Spinal cord (tissue), 10 donors: Measurements from ENCODE around the gene TALDO1. TPM values are rescaled to one million over a fixed set of nuclear protein-coding genes. Genes with fewer than 3 reads are reported as not detected.

Experiments used
- DNase-seq, 6 donors: peaks; one replicate each; pipeline versions ENCODE4 v3.0.0 to v3.0.0-alpha.2; 2013 to 2015; ENCODE audit warnings: low spot score in 6 of 6, low read depth in 4 of 6
- H3K27ac ChIP-seq: one replicate; pipeline ENCODE4 v1.5.1; 2013; ENCODE audit warnings: low read depth, low read length, control low read depth
- H3K27me3 ChIP-seq: one replicate; pipeline ENCODE4 v1.6.1; 2013; ENCODE audit warnings: low read length; ENCODE audit not compliant: control insufficient read depth, insufficient read depth
- H3K36me3 ChIP-seq: one replicate; pipeline ENCODE4 v1.6.1; 2013; ENCODE audit warnings: low read length; ENCODE audit not compliant: control insufficient read depth, insufficient read depth
- H3K4me1 ChIP-seq: one replicate; pipeline ENCODE4 v1.6.1; 2013; ENCODE audit warnings: low read length; ENCODE audit not compliant: control insufficient read depth, insufficient read depth
- H3K4me3 ChIP-seq: one replicate; pipeline ENCODE4 v1.5.1; 2013; ENCODE audit warnings: low read depth, low read length, control low read depth
- H3K9me3 ChIP-seq: one replicate; pipeline ENCODE4 v1.6.1; 2013; ENCODE audit warnings: low read length; ENCODE audit not compliant: control insufficient read depth, insufficient read depth
- WGBS: methylation state at CpG from one replicate; pipeline ENCODE4 v1.1.5; 2013; ENCODE audit warnings: missing lambda C conversion rate; ENCODE audit not compliant: insufficient coverage; 5-methylcytosine and 5-hydroxymethylcytosine counted together
- long read RNA-seq, 4 donors: transcript quantifications; one replicate each; lab custom pipeline, GENCODE V29; 2026
- polyA plus RNA-seq, 2 donors: library from polyadenylated mRNA; unstranded; fragments of 120-200 nt; gene quantifications; one replicate each; pipeline ENCODE4 v1.2.1, GENCODE V29; 2013; ENCODE audit not compliant: insufficient read length in 2 of 2
- total RNA-seq, 2 donors: library from RNA; depleted of rRNA in 1 of 2; stranded (reverse); fragments of 120-200 nt in 1 of 2; fragments of >200 nt in 1 of 2; gene quantifications; one replicate each; pipeline versions ENCODE4 v1.2.3 to v1.2.4, GENCODE V29; 2013 to 2014
- donor health status: healthy.

Gene TALDO1
- 100 to 1,000 TPM; 104 to 124 TPM for total RNA-seq
- 100 to 1,000 TPM; 158 to 160 TPM for polyA plus RNA-seq
- long read RNA-seq, donor 1, transcript TALDO1-206 (2 exons, 587 nt): minor isoform, 6 of 125 reads
- long read RNA-seq, donor 1, transcript TALDO1-201 (8 exons, 1,346 nt): major isoform, 93 of 125 reads
- long read RNA-seq, donor 1, partial matches to known transcripts: 24 of 125 reads
- long read RNA-seq, donor 1, other reads (novel, unspliced or antisense): 0 of 125 reads
- long read RNA-seq, donor 2, transcript TALDO1-201 (8 exons, 1,346 nt): major isoform, 46 of 67 reads
- long read RNA-seq, donor 2, partial matches to known transcripts: 14 of 67 reads
- long read RNA-seq, donor 2, other reads (novel, unspliced or antisense): 0 of 67 reads
- long read RNA-seq, donor 3, transcript TALDO1-201 (8 exons, 1,346 nt): major isoform, 45 of 57 reads
- long read RNA-seq, donor 3, partial matches to known transcripts: 6 of 57 reads
- long read RNA-seq, donor 3, other reads (novel, unspliced or antisense): 0 of 57 reads
- long read RNA-seq, donor 4, transcript TALDO1-206 (2 exons, 587 nt): minor isoform, 6 of 129 reads
- long read RNA-seq, donor 4, transcript TALDO1-201 (8 exons, 1,346 nt): major isoform, 90 of 129 reads
- long read RNA-seq, donor 4, partial matches to known transcripts: 32 of 129 reads
- long read RNA-seq, donor 4, other reads (novel, unspliced or antisense): 0 of 129 reads

DNA sequence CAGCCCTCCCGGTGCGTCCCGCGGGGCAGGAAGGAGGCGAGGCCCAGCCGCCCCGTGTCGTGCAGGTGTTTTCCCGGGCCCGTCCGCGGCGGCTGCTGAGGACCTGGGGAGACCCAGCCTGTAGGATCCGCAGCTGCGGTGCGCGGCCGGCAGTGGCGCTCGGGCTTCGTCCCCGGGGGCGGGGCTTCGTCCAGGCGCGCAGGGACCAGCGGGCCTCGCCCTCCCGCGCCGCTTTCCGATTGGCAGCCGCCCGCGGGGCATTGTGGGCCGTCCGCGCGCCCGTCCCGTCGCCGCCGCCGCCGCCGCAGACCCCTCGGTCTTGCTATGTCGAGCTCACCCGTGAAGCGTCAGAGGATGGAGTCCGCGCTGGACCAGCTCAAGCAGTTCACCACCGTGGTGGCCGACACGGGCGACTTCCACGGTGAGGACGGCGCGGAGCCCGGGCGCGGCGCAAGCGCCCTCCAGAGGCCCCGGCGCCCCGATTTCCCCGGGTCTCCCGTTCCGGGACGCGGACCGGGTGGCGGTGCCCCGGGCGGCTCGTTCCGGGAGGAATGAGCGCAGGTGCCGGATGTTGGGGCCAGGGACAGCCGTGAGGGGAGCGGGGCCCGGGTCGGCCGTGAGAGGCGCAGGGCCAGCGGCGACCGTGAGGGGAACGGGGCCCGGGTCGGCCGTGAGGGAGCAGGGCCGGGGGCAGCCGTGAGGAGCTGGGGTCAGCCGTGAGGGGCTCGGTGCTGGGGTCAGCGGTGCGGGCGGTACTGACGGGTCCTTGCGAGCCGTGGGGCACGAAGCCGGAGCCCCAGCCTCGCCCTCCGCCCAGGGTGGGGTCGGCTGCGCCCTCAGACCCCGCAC, at the start of gene TALDO1:
Gene TALDO1, plus strand, starts transcription at position 307 of the 849 bp plus-strand sequence. Its CDS starts 18 bp downstream, at position 325.
- Histone ChIP-seq H3K4me1 (peaks cover 28% of the 10 kb centered on the region), H3K27me3 (no peaks in the 10 kb centered on the region), H3K4me3 (peak within 1 kb of the TSS; percentile 62), H3K27ac (peak within 1 kb of the TSS; percentile 86), H3K36me3 (peaks cover 2% of the 10 kb centered on the region), H3K9me3 (no peaks in the 10 kb centered on the region)
- WGBS: under 1% methylated on average over 112 of the region's 112 CpGs
- DNase-seq: peak; percentile 59 to 97 (median 84)

DNA sequence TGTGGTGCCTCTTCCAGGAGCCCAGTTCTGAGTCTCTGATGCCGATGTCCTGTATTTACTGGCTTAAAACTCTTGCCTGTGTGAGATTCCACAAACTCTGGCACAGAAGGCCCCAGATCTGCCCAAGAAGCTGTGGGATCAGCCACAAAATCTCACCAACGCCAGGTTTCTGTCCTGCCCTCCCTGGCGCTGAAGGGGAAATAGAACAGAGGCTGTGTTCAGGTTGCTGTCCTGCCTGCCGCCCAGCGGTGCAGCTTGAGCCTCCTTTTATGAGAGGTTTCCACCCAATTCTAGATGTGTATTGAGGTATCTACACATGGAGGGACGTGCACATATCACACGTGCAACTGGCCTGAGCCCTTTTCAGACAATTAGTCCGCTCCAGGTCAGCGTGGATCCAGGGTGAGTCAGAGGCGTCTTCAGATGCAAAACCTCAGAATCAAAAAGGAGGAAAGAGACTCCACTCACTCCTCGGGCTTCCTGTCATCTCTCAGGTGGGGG, 49.4 kb upstream of the TALDO1 start:
- Histone ChIP-seq H3K4me1 (peaks cover 34% of the 10 kb centered on the region), H3K36me3 (peaks cover 57% of the 10 kb centered on the region), H3K9me3 (no peaks in the 10 kb centered on the region), H3K27ac (no peak overlapping the region), H3K4me3 (no peak overlapping the region), H3K27me3 (no peaks in the 10 kb centered on the region)
- 85% methylated on average over 9 of the region's 11 CpGs for WGBS
- DNase-seq: no peak

DNA sequence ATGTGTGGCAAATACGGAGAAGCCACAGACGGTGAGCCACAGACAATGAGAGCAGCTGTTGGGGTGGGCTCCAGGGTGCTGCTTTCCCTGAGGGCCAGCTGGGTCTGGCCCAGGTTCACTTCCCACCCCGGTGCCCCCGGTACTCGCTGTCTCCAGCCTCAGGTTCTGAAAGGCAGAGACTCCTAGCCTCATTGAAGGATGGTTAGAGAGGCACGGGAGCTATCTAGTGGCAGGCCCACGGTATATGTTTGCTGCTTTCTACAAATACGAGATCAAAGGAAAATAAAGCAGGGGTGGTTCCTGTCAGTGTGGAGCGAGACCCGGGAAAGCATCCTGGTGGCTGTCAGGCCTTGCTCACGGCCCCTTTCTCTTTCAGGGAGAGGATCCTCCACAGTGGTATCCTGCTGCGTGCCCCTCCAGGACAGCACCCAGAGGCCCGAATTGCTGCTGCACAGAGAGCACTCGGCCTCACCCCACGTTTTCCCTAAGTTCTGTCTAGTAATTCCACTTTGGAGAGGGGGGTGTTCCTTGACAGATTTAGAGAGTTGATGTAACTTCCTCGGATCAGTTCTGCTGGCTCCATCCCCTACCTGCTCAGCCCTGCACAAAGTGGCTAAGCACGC, 48.7 kb upstream of the TALDO1 start:
- Histone ChIP-seq H3K27me3 (no peaks in the 10 kb centered on the region), H3K4me1 (peaks cover 29% of the 10 kb centered on the region), H3K27ac (no peak overlapping the region), H3K36me3 (peaks cover 58% of the 10 kb centered on the region), H3K9me3 (no peaks in the 10 kb centered on the region), H3K4me3 (no peak overlapping the region)
- DNase-seq: no peak
- WGBS: 54% methylated on average over 9 of the region's 17 CpGs

DNA sequence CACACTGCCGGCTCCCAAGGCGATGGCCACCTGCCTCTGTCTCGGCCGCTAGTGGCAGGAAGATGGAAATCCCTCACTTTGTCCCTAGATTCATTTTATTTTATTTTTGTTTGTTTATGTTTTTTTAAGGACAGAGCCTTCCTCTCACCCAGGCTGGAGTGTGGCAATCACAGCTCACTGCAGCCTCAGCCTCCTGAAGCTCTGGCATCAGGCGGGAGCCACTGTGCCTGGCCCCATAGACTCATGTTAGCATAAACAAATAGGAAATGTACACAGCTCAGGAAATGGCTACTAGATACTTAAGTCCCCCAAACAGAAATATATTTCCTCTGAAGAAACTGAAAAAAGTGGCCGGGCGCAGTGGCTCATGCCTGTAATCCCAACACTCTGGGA, 48.2 kb upstream of the TALDO1 start:
- H3K4me1 ChIP-seq: peaks cover 24% of the 10 kb centered on the region
- H3K27ac ChIP-seq: no peak overlapping the region
- H3K36me3 ChIP-seq: peaks cover 59% of the 10 kb centered on the region
- no CpG with 5 or more reads among the region's 7 CpGs for WGBS
- no peaks in the 10 kb centered on the region for H3K27me3 ChIP-seq
- no peaks in the 10 kb centered on the region for H3K9me3 ChIP-seq
- DNase-seq: no peak
- H3K4me3 ChIP-seq: no peak overlapping the region

DNA sequence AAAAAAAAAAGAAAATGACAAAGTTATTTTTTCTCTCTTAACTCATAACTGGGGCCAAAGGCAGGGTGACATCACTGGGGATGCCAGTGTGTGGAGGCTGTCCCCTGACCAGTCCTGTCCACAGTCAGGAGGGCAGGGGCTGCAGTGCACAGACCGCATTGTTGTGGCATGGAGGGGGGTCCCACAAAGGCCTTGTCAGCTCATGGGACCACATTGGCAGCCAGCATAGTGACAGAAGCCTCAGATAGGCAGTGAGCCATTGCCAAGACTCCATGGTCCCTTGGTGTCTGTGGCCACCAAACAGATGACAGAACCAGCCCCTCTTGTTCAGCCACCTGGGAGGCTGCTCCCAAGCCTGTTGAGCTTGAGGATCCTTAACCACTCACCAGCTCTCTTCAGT, 47.5 kb upstream of the TALDO1 start:
- 93% methylated on average over 1 of the region's 1 CpG for WGBS
- no peak for DNase-seq
- peaks cover 66% of the 10 kb centered on the region for H3K36me3 ChIP-seq
- no peaks in the 10 kb centered on the region for H3K9me3 ChIP-seq
- no peak overlapping the region for H3K4me3 ChIP-seq
- no peaks in the 10 kb centered on the region for H3K27me3 ChIP-seq
- H3K4me1 ChIP-seq: peaks cover 19% of the 10 kb centered on the region
- no peak overlapping the region for H3K27ac ChIP-seq

DNA sequence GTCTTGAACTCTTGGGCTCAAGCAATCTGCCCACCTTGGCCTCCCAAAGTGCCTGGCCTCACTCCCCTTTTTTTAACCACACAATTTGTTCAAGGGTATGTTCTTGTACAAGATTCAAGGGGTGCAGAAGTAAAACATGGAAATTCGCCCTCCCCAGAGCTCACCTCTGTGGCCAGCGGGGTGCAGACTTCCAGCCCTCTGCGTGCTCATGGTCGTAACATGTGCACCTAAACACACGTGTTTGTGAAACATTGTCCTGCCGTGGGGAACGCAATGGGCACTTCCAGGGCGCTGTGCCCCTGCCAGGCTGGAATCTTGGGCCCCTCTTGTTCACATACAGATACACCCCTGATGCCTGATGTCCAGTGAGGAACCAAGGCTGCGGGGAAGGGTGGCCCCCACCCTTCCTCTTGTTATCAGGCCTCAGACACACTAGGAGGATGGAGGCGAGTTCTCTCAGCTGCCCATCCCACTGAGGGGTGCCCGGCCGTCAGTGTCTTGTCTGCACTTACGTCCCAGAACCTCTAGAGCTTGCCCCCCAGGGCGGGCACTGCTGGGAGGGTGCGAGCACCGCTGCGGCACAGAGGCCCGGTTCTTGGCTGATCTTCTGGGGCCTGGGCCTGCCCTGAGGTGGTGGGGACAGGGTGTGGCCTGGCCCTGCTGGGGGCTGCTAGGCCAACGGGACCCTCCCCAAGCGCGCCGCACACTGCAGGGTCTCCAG, 45.4 kb upstream of the TALDO1 start:
- peaks cover 17% of the 10 kb centered on the region for H3K4me1 ChIP-seq
- H3K27me3 ChIP-seq: peaks cover 11% of the 10 kb centered on the region
- H3K27ac ChIP-seq: no peak overlapping the region
- no peak overlapping the region for H3K4me3 ChIP-seq
- 90% methylated on average over 22 of the region's 22 CpGs for whole genome bisulfite sequencing
- H3K9me3 ChIP-seq: no peaks in the 10 kb centered on the region
- no peak for DNase-seq
- peaks cover 74% of the 10 kb centered on the region for H3K36me3 ChIP-seq

DNA sequence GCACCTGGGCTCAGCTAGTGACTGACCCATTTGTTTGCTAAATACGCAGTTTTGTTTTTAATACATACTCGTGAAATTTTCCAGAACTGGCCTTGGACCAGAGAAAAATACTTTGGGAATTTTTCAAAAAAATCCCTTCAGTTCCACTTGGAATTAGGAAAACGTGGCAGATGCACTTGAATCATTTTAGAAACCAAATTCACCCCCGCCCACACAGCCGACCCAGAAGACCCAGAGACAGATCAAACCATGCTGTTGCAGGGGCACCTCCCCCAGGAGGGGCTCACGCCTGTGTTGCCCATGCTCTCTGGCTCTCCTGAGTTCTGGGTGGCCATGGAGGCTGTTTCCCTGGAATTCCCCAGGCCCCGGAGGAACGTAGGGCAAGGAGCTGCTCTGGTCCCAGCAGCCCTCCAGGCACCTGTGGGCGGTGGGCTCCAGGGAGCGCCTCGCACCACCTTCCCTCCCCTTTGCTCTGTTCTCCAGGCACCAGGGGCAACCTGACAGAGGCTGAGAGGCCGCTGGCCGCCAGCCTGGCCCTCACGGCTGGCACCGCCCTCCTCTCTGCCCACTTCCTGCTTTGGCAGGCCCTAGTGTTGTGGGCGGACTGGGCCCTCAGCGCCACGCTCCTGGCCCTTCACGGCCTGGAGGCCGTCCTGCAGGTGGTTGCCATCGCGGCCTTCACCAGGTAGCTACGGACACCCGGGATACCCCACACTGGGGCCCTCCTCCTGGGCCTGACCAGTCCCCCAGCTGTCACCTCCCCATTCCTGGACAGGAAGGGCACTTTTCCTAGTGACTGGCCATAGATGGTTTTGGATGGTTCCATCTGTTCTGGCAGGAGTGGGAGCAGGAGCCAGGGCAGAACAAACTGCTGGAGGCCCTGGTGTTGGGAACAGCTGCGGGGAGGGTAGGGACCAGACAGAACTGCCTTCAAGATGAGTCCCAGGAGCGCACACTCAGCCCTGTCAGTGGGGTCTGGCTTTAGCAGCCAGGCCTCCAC, 44.5 kb upstream of the TALDO1 start:
- H3K36me3 ChIP-seq: peaks cover 75% of the 10 kb centered on the region
- DNase-seq: no peak
- H3K4me1 ChIP-seq: peaks cover 20% of the 10 kb centered on the region
- no peaks in the 10 kb centered on the region for H3K9me3 ChIP-seq
- H3K4me3 ChIP-seq: no peak overlapping the region
- WGBS: 85% methylated on average over 24 of the region's 26 CpGs
- H3K27me3 ChIP-seq: peaks cover 20% of the 10 kb centered on the region
- H3K27ac ChIP-seq: no peak overlapping the region

DNA sequence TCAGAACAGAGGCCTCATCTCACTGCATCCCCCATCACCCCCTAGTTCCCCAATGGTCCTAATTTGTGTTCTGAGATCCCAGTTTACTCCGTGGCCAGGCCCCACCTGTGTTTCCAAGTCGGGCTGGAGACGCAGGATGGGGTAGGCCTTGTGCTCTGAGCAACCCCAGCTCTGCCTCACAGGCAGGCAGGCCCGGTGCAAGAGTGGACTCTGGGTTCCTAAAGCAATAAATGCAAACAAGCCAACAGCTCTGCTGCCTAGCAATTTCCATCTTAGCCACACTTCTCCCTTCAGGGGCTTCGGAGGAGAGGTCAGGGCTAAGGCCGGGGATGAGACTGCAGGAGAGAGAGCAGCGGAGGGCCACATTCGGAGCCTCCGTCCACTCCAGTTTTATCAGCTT, 43.8 kb upstream of the TALDO1 start:
- 95% methylated on average over 6 of the region's 9 CpGs for WGBS
- H3K4me1 ChIP-seq: peaks cover 17% of the 10 kb centered on the region
- no peak overlapping the region for H3K27ac ChIP-seq
- H3K27me3 ChIP-seq: peaks cover 27% of the 10 kb centered on the region
- H3K4me3 ChIP-seq: no peak overlapping the region
- H3K36me3 ChIP-seq: peaks cover 72% of the 10 kb centered on the region
- DNase-seq: no peak
- no peaks in the 10 kb centered on the region for H3K9me3 ChIP-seq
